Measurements from ENCODE around the gene TMEM217. TPM values are rescaled to one million over a fixed set of nuclear protein-coding genes. Genes with fewer than 3 reads are reported as not detected.

The TMEM217 gene
- total and polyA plus RNA-seq, 2 of the 4 experiments (the other 2 are of a cell fraction): 1.4 to 3.5 TPM

DNA sequence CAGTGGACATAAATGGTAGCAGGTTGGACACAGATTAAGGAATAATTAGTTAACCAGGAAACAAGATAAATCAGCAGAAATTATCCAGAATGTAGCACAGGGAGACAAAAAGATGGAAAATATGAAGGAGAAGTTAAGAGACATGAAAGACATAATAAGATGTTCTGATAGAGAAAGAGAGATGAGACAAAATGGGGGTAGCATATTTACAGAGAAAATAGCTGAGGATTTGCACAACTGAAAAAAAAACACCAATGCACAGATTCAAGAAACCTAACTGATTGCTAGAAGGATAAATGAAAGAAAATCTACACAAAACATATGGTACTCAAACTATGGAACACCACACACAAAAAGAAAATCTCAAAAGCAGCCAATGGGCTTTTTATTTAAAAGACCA is 35.0 kb downstream of the TMEM217 start:
- no peak for ATAC-seq (ENCODE audit: low read depth)
- Histone ChIP-seq H4K20me1 (ENCODE audit: insufficient read depth, low read length) (no peaks in the 10 kb centered on the region), H3K27me3 (ENCODE audit: control insufficient read depth, insufficient read depth, low read length) (no peaks in the 10 kb centered on the region), H2AK9ac (replicated peaks; ENCODE audit: low read depth, low read length, poor library complexity) (no peak overlapping the region), H3K4ac (ENCODE audit: low read depth, low read length) (no peak overlapping the region), H3K79me1 (ENCODE audit: low read depth in 1 of 2, low read length in 2 of 2) (no peaks in the 10 kb centered on the region), H3K4me2 (ENCODE audit: low read depth, low read length) (peak overlapping the region; percentile 86; the same call in 1 of the 2 replicates), H2BK15ac (ENCODE audit: low read depth, low read length) (no peak overlapping the region), H3K9ac (ENCODE audit: low read depth, low read length) (no peak overlapping the region), H2AFZ (replicated peaks; ENCODE audit: low read length, poor library complexity) (no peak overlapping the region), H3K23ac (ENCODE audit: low read depth, low read length) (no peak overlapping the region), H2BK20ac (ENCODE audit: low read depth, low read length) (no peak overlapping the region), H2AK5ac (ENCODE audit: low read depth, low read length) (no peak overlapping the region), H2BK5ac (ENCODE audit: low read depth, low read length, poor library complexity, severe bottlenecking) (no peak overlapping the region), H3K4me1 (ENCODE audit: control insufficient read depth, insufficient read depth, low read length) (0 out of 2 replicates have a peak, but pooled peaks cover 2% of the 10 kb centered on the region), H3K36me3 (ENCODE audit: control insufficient read depth, insufficient read depth, low read length) (no peaks in the 10 kb centered on the region), H2BK120ac (ENCODE audit: low read depth, low read length) (no peak overlapping the region), H3K14ac (replicated peaks; ENCODE audit: low read depth, low read length) (no peak overlapping the region), H4K5ac (ENCODE audit: low read depth, low read length) (no peak overlapping the region), H3K4me3 (ENCODE audit: insufficient read depth, low read depth, low read length) (peak overlapping the region; percentile 65; the same call in 1 of the 2 replicates), H3K9me1 (ENCODE audit: insufficient read depth, low read length) (peaks cover 5% of the 10 kb centered on the region; the same call in 1 of the 2 replicates), H4K8ac (ENCODE audit: low read depth in 2 of 2, low read length in 2 of 2) (no peak overlapping the region), H3K56ac (ENCODE audit: extremely low read depth, insufficient read depth, low read length) (no peak overlapping the region), H3K18ac (ENCODE audit: low read depth, low read length) (no peak overlapping the region), H4K91ac (ENCODE audit: insufficient read depth, low read depth, low read length) (no peak overlapping the region), H3K27ac (ENCODE audit: insufficient read depth, low read length) (no peak overlapping the region), H3K9me3 (ENCODE audit: control insufficient read depth, insufficient read depth, low read length) (no peaks in the 10 kb centered on the region)
- no peak for DNase-seq
- no TSS peak for BruUV-seq (replicated peaks)
- dilution Hi-C loops (cut with HindIII; ENCODE audit: low sequenced_read_pairs, unreplicated experiment) (no loop called here), in situ Hi-C loops (cut with MboI; ENCODE audit: low sequenced_read_pairs) (no loop called here), intact Hi-C loops (cut with micrococcal nuclease) (loop anchor here (1.0 kb wide), 1 partner anchor 35 kb away; the partner anchor contains the start of gene TMEM217)
- CTCF ChIA-PET: interaction anchor here (1.4 kb wide), 1 partner anchor 205 kb away, joined by 3 read pairs; no protein-coding TSS in a partner anchor
- POLR2A ChIA-PET (ENCODE audit: unreplicated experiment): no interaction called here
- no peak for TF ChIP-seq CHD1 (IDR thresholded peaks at IDR 0.05; ENCODE audit: low read depth, low read length)
- TF ChIP-seq MAFK (IDR thresholded peaks at IDR 0.05; ENCODE audit: low read depth, low read length): no peak
- TF ChIP-seq, protein P1, sequence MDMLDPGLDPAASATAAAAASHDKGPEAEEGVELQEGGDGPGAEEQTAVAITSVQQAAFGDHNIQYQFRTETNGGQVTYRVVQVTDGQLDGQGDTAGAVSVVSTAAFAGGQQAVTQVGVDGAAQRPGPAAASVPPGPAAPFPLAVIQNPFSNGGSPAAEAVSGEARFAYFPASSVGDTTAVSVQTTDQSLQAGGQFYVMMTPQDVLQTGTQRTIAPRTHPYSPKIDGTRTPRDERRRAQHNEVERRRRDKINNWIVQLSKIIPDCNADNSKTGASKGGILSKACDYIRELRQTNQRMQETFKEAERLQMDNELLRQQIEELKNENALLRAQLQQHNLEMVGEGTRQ (IDR thresholded peaks at IDR 0.05; ENCODE audit: low read depth, low read length): no peak
- TF ChIP-seq NFE2L2 (IDR thresholded peaks at IDR 0.05; ENCODE audit: low read depth, low read length): no peak
- TF ChIP-seq MXI1 (IDR thresholded peaks at IDR 0.05; ENCODE audit: borderline replicate concordance, low read depth, low read length): no peak
- no peak for TF ChIP-seq MAZ (IDR thresholded peaks at IDR 0.05; ENCODE audit: borderline replicate concordance, low read depth, low read length)
- no peak for TF ChIP-seq POLR2A (IDR thresholded peaks at IDR 0.05; ENCODE audit: low read depth, low read length)
- TF ChIP-seq, protein P2, sequence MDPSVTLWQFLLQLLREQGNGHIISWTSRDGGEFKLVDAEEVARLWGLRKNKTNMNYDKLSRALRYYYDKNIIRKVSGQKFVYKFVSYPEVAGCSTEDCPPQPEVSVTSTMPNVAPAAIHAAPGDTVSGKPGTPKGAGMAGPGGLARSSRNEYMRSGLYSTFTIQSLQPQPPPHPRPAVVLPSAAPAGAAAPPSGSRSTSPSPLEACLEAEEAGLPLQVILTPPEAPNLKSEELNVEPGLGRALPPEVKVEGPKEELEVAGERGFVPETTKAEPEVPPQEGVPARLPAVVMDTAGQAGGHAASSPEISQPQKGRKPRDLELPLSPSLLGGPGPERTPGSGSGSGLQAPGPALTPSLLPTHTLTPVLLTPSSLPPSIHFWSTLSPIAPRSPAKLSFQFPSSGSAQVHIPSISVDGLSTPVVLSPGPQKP (IDR thresholded peaks at IDR 0.05; ENCODE audit: borderline replicate concordance, low read depth, low read length): no peak
- TF ChIP-seq BHLHE40 (IDR thresholded peaks at IDR 0.05; ENCODE audit: low read depth, low read length): no peak
- TF ChIP-seq FOS (IDR thresholded peaks at IDR 0.05; ENCODE audit: low read depth, low read length): no peak
- TF ChIP-seq RAD21 (IDR thresholded peaks at IDR 0.05; ENCODE audit: low read length): no peak
- TF ChIP-seq, protein P3, sequence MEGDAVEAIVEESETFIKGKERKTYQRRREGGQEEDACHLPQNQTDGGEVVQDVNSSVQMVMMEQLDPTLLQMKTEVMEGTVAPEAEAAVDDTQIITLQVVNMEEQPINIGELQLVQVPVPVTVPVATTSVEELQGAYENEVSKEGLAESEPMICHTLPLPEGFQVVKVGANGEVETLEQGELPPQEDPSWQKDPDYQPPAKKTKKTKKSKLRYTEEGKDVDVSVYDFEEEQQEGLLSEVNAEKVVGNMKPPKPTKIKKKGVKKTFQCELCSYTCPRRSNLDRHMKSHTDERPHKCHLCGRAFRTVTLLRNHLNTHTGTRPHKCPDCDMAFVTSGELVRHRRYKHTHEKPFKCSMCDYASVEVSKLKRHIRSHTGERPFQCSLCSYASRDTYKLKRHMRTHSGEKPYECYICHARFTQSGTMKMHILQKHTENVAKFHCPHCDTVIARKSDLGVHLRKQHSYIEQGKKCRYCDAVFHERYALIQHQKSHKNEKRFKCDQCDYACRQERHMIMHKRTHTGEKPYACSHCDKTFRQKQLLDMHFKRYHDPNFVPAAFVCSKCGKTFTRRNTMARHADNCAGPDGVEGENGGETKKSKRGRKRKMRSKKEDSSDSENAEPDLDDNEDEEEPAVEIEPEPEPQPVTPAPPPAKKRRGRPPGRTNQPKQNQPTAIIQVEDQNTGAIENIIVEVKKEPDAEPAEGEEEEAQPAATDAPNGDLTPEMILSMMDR (conservative IDR thresholded peaks at IDR 0.05; ENCODE audit: low read depth, low read length): no peak
- no peak for TF ChIP-seq SMC3 (IDR thresholded peaks at IDR 0.05; ENCODE audit: low read depth, low read length)
- no peak for TF ChIP-seq CEBPB (IDR thresholded peaks at IDR 0.05; ENCODE audit: low read depth, low read length)
- no peak for TF ChIP-seq RCOR1 (IDR thresholded peaks at IDR 0.05; ENCODE audit: insufficient replicate concordance, low read length)
- TF ChIP-seq RFX5 (IDR thresholded peaks at IDR 0.05; ENCODE audit: low read depth, low read length): no peak

Data from IMR-90 (cell line).